Activated B cell treated with CpG ODN at 0.5 μM for 24 hours (primary cell): ENCODE data around the gene MAVS. TPM values are rescaled to one million over a fixed set of nuclear protein-coding genes. Genes with fewer than 3 reads are reported as not detected.
"Not testable (repeated sequence)": the region's sequence is repeated elsewhere in the genome, so short reads cannot be mapped to it uniquely, and the experiment has no call there.

Source experiments
- ATAC-seq: fragments of 200-7000 bp; cut with Tn5 transposase; one replicate; pipeline ENCODE4 v1.10.0; 2021; ENCODE audit warnings: low read depth, mild to moderate bottlenecking, moderate library complexity
- CTCF ChIA-PET: fragments of 350-600 bp; sonication (Branson Sonifier 250); formaldehyde crosslinking; loops from one replicate; lab custom pipeline; 2021; ENCODE audit warnings: antibody characterized with exemption; lab: Charles Lee
- POLR2A ChIA-PET: fragments of 350-600 bp; sonication (Branson Sonifier 250); formaldehyde crosslinking; loops from one replicate; lab custom pipeline; 2021; ENCODE audit warnings: antibody characterized with exemption; lab: Charles Lee
- DNase-seq: peaks from one replicate; pipeline ENCODE4 v3.0.0; 2022
- H3K27ac Mint-ChIP-seq: one replicate; pipeline ENCODE4 v1.8.0; 2020; ENCODE audit warnings: mixed read lengths
- H3K27me3 Mint-ChIP-seq: one replicate; pipeline ENCODE4 v1.8.0; 2021; ENCODE audit warnings: mixed read lengths
- H3K36me3 Mint-ChIP-seq: one replicate; pipeline ENCODE4 v1.8.0; 2021; ENCODE audit warnings: low read depth, mixed read lengths
- H3K4me1 Mint-ChIP-seq: one replicate; pipeline ENCODE4 v1.8.0; 2021; ENCODE audit warnings: mixed read lengths
- H3K4me3 Mint-ChIP-seq: one replicate; pipeline ENCODE4 v1.8.0; 2020; ENCODE audit warnings: mild to moderate bottlenecking, mixed read lengths
- H3K9me3 Mint-ChIP-seq: one replicate; pipeline ENCODE4 v1.8.0; 2020; ENCODE audit warnings: mixed read lengths
- CTCF ChIP-seq: fragments of 200-600 bp; IDR thresholded peaks from one replicate; pipeline ENCODE4 v1.8.0; 2022; ENCODE audit warnings: antibody characterized with exemption, mild to moderate bottlenecking
- intact Hi-C: fragments of 100-400 bp; cut with micrococcal nuclease; formaldehyde crosslinking; loops from one replicate; pipeline ENCODE4 v1.15.1; 2024
- total RNA-seq: library from RNA; stranded (reverse); gene quantifications from 2 replicates; pipeline ENCODE4 v1.2.3, GENCODE V29; 2022

Gene MAVS
- total RNA-seq, 1 donor from 2014 or later: 39.7 TPM

DNA sequence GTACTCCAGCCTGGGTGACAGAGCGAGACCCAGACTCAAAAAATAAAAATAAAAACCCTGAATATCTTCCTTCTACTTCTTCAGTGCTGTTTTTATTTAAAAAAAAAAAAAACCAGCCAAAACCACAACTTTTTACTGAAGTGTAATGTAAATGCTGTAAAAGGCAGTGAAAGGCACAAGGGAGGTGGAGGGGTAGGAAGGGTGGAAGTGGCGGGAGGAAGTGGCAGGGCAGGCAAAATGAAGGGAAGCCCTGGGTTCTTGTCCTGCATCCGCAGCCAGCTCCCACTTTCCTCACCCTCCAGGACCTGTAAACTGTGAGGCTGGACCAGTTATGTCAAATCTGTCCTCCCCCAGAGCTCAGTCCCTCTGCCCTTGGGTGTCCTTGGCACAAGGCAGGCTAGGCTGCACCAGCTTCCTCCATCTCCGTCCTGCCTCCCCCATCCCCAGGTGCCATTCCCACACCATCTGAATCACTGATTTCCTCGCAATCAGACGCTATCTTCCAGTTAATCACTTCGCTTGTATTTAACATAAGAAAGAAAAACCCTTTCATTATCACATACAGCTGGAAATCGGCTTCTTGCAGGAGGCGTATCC lies 28.8 kb downstream of the MAVS start:
- peaks cover 16% of the 10 kb centered on the region for H3K4me1 Mint-ChIP-seq
- DNase-seq (no peak), ATAC-seq (no peak)
- H3K9me3 Mint-ChIP-seq: no peaks in the 10 kb centered on the region
- peaks cover 57% of the 10 kb centered on the region for H3K36me3 Mint-ChIP-seq
- no peak overlapping the region for H3K27ac Mint-ChIP-seq
- intact Hi-C loops: no loop called here
- TF ChIP-seq CTCF: no peak
- ChIA-PET CTCF (no interaction called here), POLR2A (interaction anchor here (0.6 to 0.7 kb wide), 2 partner anchors 55 to 70 kb away, joined by 3 to 4 read pairs; partner anchors contain the start of gene AP5S1)
- no peaks in the 10 kb centered on the region for H3K27me3 Mint-ChIP-seq
- no peak overlapping the region for H3K4me3 Mint-ChIP-seq

DNA sequence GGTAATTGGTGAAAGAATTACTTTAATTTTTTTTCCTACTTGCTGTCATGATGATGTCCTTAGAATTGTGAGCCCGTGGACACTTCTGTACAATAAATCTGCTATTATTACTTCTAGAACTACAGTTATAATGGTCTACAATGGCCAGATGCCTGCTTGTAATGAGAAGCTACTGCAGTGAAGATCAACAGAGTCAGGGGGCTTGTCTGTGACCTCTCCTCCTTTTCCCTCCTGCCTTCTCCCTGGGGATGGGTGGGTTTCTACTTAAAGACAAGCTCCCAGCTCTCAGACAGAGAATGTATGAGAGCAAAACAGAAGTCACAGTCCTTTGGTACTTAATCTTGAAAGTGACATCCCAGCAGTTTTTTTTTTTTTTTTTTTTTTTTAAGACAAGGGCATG lies 29.4 kb downstream of the MAVS start:
- ChIA-PET CTCF (no interaction called here), POLR2A (interaction anchor here (0.6 to 0.7 kb wide), 2 partner anchors 56 to 70 kb away, joined by 3 to 4 read pairs; partner anchors contain the start of gene AP5S1)
- Mint-ChIP-seq H3K27me3 (no peaks in the 10 kb centered on the region), H3K36me3 (peaks cover 54% of the 10 kb centered on the region), H3K4me3 (no peak overlapping the region), H3K27ac (no peak overlapping the region), H3K4me1 (peaks cover 16% of the 10 kb centered on the region), H3K9me3 (no peaks in the 10 kb centered on the region)
- ATAC-seq (no peak), DNase-seq (no peak)
- no peak for TF ChIP-seq CTCF
- intact Hi-C loops: no loop called here

- Mint-ChIP-seq H3K36me3 (peaks cover 48% of the 10 kb centered on the region), H3K4me3 (no peak overlapping the region), H3K27ac (no peak overlapping the region), H3K9me3 (no peaks in the 10 kb centered on the region), H3K27me3 (no peaks in the 10 kb centered on the region), H3K4me1 (peaks cover 16% of the 10 kb centered on the region)
- intact Hi-C loops: no loop called here
- TF ChIP-seq CTCF: no peak
- ChIA-PET CTCF (no interaction called here), POLR2A (interaction anchor here (1.3 kb wide), 1 partner anchor 30 kb away, joined by 3 read pairs; no protein-coding TSS in a partner anchor)
- no peak for DNase-seq
- ATAC-seq: no peak
Observed at GRCh38 chr20:3876676-3877075, 30.0 kb downstream of the MAVS start.

DNA sequence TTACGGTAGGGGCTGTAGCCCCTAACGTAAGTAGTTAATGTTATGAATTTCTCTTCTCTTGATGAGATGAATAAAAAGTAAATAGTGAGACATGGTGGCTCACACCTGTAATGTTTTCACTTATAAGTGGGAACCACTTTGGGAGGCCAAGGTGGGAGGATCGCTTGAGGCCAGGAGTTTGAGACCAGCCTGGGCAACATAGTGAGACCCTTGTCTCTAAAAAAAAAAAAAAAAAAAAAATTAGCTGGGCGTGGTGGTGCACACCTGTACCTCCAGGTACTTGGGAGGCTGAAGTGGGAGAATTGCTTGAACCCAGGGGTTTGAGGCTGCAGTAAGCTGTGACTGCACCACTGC lies 32.3 kb downstream of the MAVS start:
- CTCF ChIA-PET, intact Hi-C loops, H3K9me3 Mint-ChIP-seq, H3K4me1 Mint-ChIP-seq, H3K27me3 Mint-ChIP-seq, ATAC-seq, H3K27ac Mint-ChIP-seq, H3K4me3 Mint-ChIP-seq, DNase-seq: not testable (repeated sequence)
- POLR2A ChIA-PET: interaction anchor here (0.7 kb wide), 1 partner anchor 15 kb away, joined by 7 read pairs; no protein-coding TSS in a partner anchor
- peaks cover 29% of the 10 kb centered on the region for H3K36me3 Mint-ChIP-seq

DNA sequence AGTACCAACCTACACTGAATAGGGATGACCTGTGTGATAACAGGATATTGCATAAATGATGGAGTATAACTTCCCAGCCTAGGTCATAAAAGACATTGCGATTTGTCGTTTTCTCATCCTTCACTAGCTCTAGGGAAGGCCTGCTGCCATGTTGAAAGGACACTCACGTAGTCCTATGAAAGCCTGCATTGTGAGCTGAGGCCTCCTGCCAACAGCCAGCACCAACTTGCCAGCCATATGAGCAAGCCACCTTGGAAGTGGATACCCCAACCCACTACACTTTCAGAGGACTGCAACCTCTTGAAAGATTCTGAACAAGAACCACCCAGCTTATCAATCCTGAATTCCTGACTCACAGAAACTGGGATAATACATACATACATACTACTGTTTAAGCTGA lies 39.1 kb downstream of the MAVS start:
- no peak overlapping the region for H3K4me3 Mint-ChIP-seq
- DNase-seq (no peak), ATAC-seq (no peak)
- no peak for TF ChIP-seq CTCF
- H3K27me3 Mint-ChIP-seq: no peaks in the 10 kb centered on the region
- H3K4me1 Mint-ChIP-seq: peaks cover 23% of the 10 kb centered on the region
- ChIA-PET CTCF (interaction anchor here (0.9 kb wide), 1 partner anchor 200 kb away, joined by 3 read pairs; no protein-coding TSS in a partner anchor), POLR2A (interaction anchor here (0.7 to 1.0 kb wide), 2 partner anchors 9 to 1939 kb away, joined by 3 to 4 read pairs; no protein-coding TSS in a partner anchor)
- intact Hi-C loops: loop anchor here (5.0 kb wide), 1 partner anchor 88 kb away; the partner anchor contains the start of gene CDC25B
- H3K27ac Mint-ChIP-seq: no peak overlapping the region
- H3K9me3 Mint-ChIP-seq: peaks cover 2% of the 10 kb centered on the region
- peaks cover 24% of the 10 kb centered on the region for H3K36me3 Mint-ChIP-seq
